SU-DHL-6 (cell line): ENCODE data around the gene SLC30A7.

Source experiments
- EZH2phosphoT487 ChIP-seq: fragments of 200-600 bp; sonication (generic), shearing (Covaris generic); conservative IDR thresholded peaks from 2 replicates; pipeline ENCODE4 v1.6.1; 2018; ENCODE audit warnings: mild to moderate bottlenecking, antibody characterized with exemption, low read length, moderate library complexity, mixed read lengths
- TF ChIP-seq, protein P1 (sequence below): fragments of 200-600 bp; sonication (generic); IDR thresholded peaks from one replicate; pipeline ENCODE4 v1.5.1; 2017; ENCODE audit warnings: antibody characterized with exemption, mild to moderate bottlenecking, low read length, moderate library complexity; ENCODE audit not compliant: insufficient read depth, poor library complexity, severe bottlenecking

DNA sequence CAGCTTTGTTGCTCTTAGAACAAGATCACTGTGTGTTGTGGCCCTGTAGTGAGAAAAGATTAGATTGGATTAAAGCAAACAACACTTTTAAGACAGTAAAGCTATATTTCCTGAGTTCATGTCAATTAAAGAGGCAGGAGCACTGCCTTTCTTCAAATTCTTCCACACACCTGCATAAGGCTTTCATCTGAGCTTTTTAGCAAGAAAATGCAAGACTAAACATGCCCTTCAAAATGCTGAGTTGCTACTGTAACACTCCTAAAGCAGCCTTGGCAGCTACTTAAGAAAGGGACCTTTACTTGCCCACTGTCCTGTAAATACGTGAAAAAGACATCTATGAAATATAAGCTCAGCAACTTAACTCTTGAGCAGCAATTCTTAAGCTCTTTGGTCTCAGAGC lies 117.9 kb downstream of the SLC30A7 start:
- TF ChIP-seq, protein P1, sequence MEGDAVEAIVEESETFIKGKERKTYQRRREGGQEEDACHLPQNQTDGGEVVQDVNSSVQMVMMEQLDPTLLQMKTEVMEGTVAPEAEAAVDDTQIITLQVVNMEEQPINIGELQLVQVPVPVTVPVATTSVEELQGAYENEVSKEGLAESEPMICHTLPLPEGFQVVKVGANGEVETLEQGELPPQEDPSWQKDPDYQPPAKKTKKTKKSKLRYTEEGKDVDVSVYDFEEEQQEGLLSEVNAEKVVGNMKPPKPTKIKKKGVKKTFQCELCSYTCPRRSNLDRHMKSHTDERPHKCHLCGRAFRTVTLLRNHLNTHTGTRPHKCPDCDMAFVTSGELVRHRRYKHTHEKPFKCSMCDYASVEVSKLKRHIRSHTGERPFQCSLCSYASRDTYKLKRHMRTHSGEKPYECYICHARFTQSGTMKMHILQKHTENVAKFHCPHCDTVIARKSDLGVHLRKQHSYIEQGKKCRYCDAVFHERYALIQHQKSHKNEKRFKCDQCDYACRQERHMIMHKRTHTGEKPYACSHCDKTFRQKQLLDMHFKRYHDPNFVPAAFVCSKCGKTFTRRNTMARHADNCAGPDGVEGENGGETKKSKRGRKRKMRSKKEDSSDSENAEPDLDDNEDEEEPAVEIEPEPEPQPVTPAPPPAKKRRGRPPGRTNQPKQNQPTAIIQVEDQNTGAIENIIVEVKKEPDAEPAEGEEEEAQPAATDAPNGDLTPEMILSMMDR: no peak
- TF ChIP-seq EZH2phosphoT487: no peak
